Psoas muscle (tissue), 8 donors: ENCODE data around the gene CENPP. TPM values are rescaled to one million over a fixed set of nuclear protein-coding genes. Genes with fewer than 3 reads are reported as not detected.

Experiments
- ATAC-seq, 4 donors: fragments of 200-7000 bp; cut with Tn5 transposase; one replicate each; pipeline ENCODE4 v1.9.1; 2020; ENCODE audit warnings: moderate library complexity in 3 of 4, mild to moderate bottlenecking in 2 of 4
- DNase-seq, 2 donors: peaks; one replicate each; pipeline ENCODE4 v3.0.0-alpha.2; 2020
- H3K27ac ChIP-seq: fragments of 200-600 bp; one replicate; pipeline ENCODE4 v1.8.0; 2022
- H3K27me3 ChIP-seq, 3 donors: fragments of 200-600 bp in 1 of 3; one replicate each; pipeline versions ENCODE4 v1.6.1 to v1.8.0; 2013 to 2022; ENCODE audit warnings: low read length in 2 of 3, mild to moderate bottlenecking in 2 of 3, moderate library complexity in 1 of 3; ENCODE audit not compliant: insufficient read depth in 3 of 3
- H3K36me3 ChIP-seq, 2 donors: fragments of 200-600 bp in 1 of 2; one replicate each; pipeline versions ENCODE4 v1.6.1 to v1.8.0; 2013 to 2022; ENCODE audit warnings: low read depth in 1 of 2, mild to moderate bottlenecking in 1 of 2, moderate library complexity in 1 of 2; ENCODE audit not compliant: insufficient read depth in 1 of 2
- H3K4me1 ChIP-seq: fragments of 200-600 bp; one replicate; pipeline ENCODE4 v1.8.0; 2022
- H3K4me3 ChIP-seq: fragments of 200-600 bp; one replicate; pipeline ENCODE4 v1.8.0; 2022; ENCODE audit warnings: mild to moderate bottlenecking
- H3K9me3 ChIP-seq: fragments of 200-600 bp; one replicate; pipeline ENCODE4 v1.8.0; 2022
- WGBS, 3 donors: extraction: QIAGEN DNeasy Blood & Tissue Kit; methylation state at CpG; one replicate each; pipeline versions ENCODE4 v1.1.6 to v1.1.7; 2013; 5-methylcytosine and 5-hydroxymethylcytosine counted together
- intact Hi-C, 2 donors: fragments of 100-400 bp; cut with DNase I; formaldehyde crosslinking; loops; one replicate each; pipeline versions ENCODE4 v1.11.0 to v1.14.2; 2022
- polyA plus RNA-seq, 3 donors: library from polyadenylated mRNA; stranded (reverse); fragments of 200-250 nt; gene quantifications; one replicate each; pipeline ENCODE4 v1.2.3, GENCODE V29; 2013
- total RNA-seq, 4 donors: library from RNA; stranded (reverse); fragmentation: NEBNext Ultra II Directional in 2 of 4; extraction: Animal tissue kit (Norgen Biotek cat#: 25700) in 2 of 4; gene quantifications; one replicate each; pipeline versions ENCODE4 v1.2.1 to v1.2.4, GENCODE V29; 2021 to 2023
- TF ChIP-seq, protein P1 (sequence below): fragments of 200-600 bp; IDR thresholded peaks from one replicate; pipeline ENCODE4 v1.8.0; 2022; ENCODE audit warnings: antibody characterized with exemption
- donor health status: healthy with polysubstance abuse.
- donor health status: DM: no; HTN: no; CAD: no; lungs with moderate emphysema.
- donor health status: Bipolar disorder and iron deficiency.
- donor health status: healthy.
- donor health status: DM: yes; HTN: yes; CAD: no.
- donor health status: DM: no; HTN: no; CAD: no.
- donor health status: DM: no; HTN: no; CAD: no.
- donor health status: DM: yes; HTN: yes; CAD: no.

CENPP gene
- total and polyA plus RNA-seq, 7 donors = 1.8 to 15.7 (median 6.4) TPM

DNA sequence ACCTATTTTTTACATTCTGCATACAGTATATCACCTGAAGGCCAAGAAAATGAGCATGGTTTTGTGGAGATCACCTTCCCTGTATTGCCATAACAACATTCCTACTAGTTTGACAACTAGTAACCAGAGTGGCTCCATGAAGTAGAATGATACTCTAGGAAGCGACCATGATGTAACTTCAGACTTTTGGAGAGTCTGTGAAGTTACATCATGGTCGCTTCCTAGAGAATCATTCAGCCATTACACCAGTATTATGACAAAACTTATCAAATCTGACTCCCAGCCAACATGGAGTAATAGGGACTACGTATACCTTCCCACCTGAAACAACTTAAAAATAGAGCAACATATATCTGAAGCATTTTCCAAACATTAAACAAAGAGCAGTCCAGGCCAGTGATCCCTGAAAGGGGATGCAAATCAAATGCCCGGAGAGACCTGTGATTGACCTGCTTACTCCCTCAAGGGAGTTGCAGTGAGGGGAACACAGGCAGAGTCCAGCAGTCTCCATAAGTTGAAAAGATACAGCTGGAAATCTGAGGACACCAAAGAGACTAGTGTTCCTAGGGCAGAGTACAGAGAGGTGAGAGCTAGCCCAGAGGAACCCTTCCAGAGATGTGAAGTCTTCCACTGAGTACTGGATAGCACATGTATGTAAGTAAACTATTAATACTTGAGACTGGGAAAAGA is 202.2 kb downstream of the CENPP start:
- no peaks in the 10 kb centered on the region for H3K9me3 ChIP-seq
- 80 to 87% (median 87%) methylated on average over 4 of the region's 4 CpGs for WGBS, 3 donors
- no peaks in the 10 kb centered on the region for H3K4me1 ChIP-seq
- H3K27me3 ChIP-seq = no peaks in the 10 kb centered on the region
- ATAC-seq (no peak), DNase-seq (no peak)
- no peak overlapping the region for H3K4me3 ChIP-seq
- TF ChIP-seq, protein P1, sequence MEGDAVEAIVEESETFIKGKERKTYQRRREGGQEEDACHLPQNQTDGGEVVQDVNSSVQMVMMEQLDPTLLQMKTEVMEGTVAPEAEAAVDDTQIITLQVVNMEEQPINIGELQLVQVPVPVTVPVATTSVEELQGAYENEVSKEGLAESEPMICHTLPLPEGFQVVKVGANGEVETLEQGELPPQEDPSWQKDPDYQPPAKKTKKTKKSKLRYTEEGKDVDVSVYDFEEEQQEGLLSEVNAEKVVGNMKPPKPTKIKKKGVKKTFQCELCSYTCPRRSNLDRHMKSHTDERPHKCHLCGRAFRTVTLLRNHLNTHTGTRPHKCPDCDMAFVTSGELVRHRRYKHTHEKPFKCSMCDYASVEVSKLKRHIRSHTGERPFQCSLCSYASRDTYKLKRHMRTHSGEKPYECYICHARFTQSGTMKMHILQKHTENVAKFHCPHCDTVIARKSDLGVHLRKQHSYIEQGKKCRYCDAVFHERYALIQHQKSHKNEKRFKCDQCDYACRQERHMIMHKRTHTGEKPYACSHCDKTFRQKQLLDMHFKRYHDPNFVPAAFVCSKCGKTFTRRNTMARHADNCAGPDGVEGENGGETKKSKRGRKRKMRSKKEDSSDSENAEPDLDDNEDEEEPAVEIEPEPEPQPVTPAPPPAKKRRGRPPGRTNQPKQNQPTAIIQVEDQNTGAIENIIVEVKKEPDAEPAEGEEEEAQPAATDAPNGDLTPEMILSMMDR = no peak
- intact Hi-C loops = no loop called here
- H3K27ac ChIP-seq = no peak overlapping the region
- no peaks in the 10 kb centered on the region for H3K36me3 ChIP-seq

DNA sequence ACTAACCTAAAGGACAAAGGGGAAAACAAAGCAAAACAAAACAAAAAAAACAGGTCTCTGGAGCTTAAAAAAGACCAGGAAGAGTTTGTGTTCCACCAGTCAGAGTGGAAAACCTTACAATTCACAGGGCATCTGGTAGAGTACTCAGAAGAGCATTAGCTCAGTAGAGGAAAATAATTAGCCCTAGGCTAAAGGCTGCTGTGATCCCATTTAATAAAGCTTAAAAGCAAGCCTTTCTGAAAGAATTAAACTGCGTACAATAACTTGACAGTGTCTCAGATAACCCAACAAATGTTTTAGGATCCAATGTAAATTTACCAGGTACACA is 202.7 kb downstream of the CENPP start:
- DNase-seq = no peak
- no peaks in the 10 kb centered on the region for H3K27me3 ChIP-seq
- intact Hi-C loops = no loop called here
- no peak overlapping the region for H3K27ac ChIP-seq
- no peak for ATAC-seq
- H3K4me3 ChIP-seq = no peak overlapping the region
- H3K36me3 ChIP-seq = no peaks in the 10 kb centered on the region
- H3K4me1 ChIP-seq = no peaks in the 10 kb centered on the region
- H3K9me3 ChIP-seq = no peaks in the 10 kb centered on the region
- TF ChIP-seq, protein P1 = no peak
- WGBS, 3 donors = 72 to 84% (median 73%) methylated on average over 1 of the region's 1 CpG

DNA sequence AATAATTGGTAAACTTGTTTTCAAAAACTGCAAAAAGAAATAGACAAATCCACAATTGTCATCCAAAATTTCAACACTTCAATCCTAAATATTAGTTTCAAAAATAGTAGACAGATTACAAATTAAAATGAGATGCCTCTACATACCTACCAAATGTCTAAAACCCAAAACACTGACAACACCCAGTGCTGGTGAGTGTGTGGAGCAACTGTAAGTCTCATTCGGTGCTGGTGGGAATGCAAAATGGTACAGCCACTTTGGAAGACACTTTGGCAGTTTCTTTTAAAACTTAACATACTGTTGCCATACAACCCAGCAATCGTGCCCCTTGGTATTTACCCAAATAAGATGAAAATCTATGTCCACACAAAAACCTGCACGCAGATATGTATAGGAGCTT is 203.4 kb downstream of the CENPP start:
- Histone ChIP-seq H3K4me1 (no peaks in the 10 kb centered on the region), H3K27ac (no peak overlapping the region), H3K4me3 (no peak overlapping the region), H3K27me3 (no peaks in the 10 kb centered on the region), H3K36me3 (no peaks in the 10 kb centered on the region), H3K9me3 (no peaks in the 10 kb centered on the region)
- ATAC-seq (no peak), DNase-seq (no peak)
- intact Hi-C loops = no loop called here
- 93 to 99% (median 93%) methylated on average over 3 of the region's 3 CpGs for WGBS, 3 donors
- TF ChIP-seq, protein P1 = no peak

DNA sequence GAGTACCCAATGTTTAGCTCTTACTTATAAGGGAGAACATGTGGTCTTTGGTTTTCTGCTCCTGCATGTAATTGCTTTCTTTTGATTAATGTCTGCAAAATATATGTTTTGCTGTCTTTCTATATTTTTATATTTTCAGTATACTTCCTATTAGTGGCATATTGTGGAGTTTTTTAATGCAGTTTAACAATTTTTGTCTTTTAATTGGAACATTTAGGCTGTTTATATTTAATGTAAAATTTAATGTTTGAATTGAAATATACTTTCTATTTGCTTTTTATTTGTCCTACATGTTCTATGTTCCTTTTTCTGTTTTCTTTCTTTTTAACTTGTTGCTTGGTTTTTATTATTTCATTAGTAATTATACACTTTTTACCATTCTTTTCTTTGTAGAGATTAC is 205.1 kb downstream of the CENPP start:
- no peaks in the 10 kb centered on the region for H3K4me1 ChIP-seq
- H3K27ac ChIP-seq = no peak overlapping the region
- H3K4me3 ChIP-seq = no peak overlapping the region
- no peak for ATAC-seq
- DNase-seq = no peak
- TF ChIP-seq, protein P1 = no peak
- no peaks in the 10 kb centered on the region for H3K9me3 ChIP-seq
- H3K36me3 ChIP-seq = no peaks in the 10 kb centered on the region
- intact Hi-C loops = no loop called here
- no peaks in the 10 kb centered on the region for H3K27me3 ChIP-seq

DNA sequence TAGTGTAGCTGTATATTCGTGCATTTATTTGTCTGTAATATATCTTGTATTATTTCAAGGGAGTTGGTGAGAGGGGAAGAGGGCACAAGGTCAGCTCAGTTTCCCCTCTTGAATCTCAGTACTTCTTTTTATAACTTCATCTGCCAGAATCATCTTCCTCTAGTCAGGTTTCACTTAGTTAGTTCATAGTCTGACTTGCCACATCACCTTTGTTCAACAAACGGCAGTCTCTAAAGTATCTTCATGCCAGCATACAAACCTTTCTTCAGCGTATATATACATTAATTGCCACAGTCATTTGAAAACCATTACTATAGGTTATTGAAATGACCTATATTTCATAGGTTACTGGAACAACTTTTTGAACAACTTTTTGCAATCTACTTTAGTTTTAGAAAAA is 208.5 kb downstream of the CENPP start:
- ATAC-seq (no peak), DNase-seq (no peak)
- 64 to 76% (median 74%) methylated on average over 3 of the region's 3 CpGs for WGBS, 3 donors
- Histone ChIP-seq H3K27me3 (no peaks in the 10 kb centered on the region), H3K4me1 (no peaks in the 10 kb centered on the region), H3K27ac (no peak overlapping the region), H3K4me3 (peak overlapping the region; percentile 40), H3K9me3 (no peaks in the 10 kb centered on the region), H3K36me3 (no peaks in the 10 kb centered on the region)
- intact Hi-C loops = no loop called here
- TF ChIP-seq, protein P1 = no peak
